HG03457 (cell line): ENCODE measurements around the gene KANK3.

Source experiments
- ATAC-seq: cut with Tn5 transposase; IDR thresholded peaks from one replicate; pipeline ENCODE4 v1.9.1; 2021; ENCODE audit warnings: moderate number of reproducible peaks; ENCODE audit not compliant: unreplicated experiment

Gene KANK3

GRCh38 chr19:8340341-8341096 lies 2.5 kb downstream of the KANK3 start:
- no peak for ATAC-seq

GRCh38 chr19:8338835-8339234 lies 4.2 kb downstream of the KANK3 start:
- ATAC-seq, result no peak

GRCh38 chr19:8337728-8338127 lies 5.3 kb downstream of the KANK3 start:
- ATAC-seq, result no peak

DNA sequence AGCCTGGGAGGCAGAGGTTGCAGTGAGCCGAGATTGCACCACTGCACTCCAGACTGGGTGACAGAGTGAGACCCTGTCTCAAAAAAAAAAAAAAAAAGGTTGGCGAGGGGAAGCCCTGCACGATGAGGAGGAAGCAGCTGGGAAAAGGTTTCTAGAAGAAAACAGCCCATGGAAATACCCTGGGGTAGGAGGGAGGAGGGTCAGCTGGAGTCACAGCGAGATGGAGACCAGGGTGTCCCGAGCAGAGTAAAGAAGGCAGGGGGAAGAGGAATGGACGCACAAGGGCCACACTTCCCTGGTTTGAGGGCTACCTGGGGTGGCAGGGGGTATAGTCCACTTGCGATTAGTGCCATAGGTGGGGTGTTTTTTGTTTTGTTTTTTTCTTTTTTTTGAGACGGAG lies 6.4 kb downstream of the KANK3 start:
- no peak for ATAC-seq

DNA sequence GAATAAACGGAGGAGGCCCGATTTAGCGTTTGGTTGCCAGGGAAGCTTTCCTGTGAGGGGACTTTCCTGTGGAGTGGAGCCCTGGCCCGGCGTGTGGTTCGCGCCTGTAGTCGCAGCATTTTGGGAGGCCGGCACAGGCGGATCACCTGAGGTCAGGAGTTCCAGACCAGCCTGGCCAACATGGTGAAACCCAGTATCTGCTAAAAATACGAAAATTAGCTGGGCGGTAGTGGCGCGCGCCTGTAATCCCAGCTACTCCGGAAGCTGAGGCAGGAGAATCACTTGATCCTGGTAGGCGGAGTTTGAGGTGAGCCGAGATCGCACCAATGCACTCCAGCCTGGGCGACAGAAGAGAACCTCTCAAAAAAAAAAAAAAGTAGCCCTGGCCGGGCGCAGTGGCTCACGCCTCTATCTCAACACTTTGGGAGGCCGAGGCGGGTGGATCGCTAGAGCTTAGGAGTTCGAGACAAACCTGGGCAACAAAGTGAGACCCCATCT lies 6.9 kb downstream of the KANK3 start:
- no peak for ATAC-seq

- ATAC-seq, result no peak
Measured at GRCh38 chr19:8335343-8336071, 7.6 kb downstream of the KANK3 start.

DNA sequence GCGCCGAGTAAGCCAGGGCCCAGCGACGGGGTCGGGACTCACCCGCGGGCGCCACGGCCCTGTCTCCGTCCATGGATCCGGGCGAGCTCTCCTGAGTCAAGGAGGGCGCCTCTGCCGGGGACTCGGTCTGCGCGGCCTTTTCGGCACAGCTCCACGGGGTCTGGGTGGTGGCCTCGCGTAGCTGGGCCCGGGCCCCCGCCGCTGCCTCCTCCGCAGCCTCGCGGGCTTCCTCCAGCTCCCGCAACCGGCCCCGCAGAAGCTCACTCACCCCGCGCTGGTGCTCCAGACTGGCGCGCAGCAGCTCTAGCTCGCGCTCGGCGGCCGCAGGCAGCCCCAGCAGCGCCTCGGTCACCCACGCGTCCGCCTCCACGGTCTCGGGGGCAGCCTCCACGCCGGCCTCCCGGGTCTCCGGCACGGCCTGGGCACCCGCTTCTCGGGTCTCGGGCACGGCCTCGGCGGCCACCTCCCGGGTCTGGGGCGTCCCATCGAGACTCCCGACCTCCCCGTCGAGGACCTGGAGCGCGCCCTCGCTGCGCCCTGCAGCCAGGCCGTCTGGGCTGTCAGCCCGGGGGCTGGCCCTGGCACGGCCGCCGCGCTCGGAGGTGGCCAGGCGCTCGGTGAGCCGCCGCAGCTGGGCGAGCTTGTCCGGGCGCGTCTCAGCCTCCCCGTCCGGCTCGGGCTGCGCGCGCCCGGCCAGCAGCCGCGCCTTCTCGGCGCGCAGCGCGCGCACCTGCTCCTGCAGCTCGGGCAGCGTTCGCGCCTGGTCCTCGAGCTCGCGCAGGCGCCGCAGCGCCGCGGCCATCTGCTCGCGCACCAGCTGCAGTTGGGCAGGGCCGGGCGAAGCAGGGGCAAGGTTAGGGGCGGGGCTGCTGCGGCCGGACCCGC lies 8.4 kb downstream of the KANK3 start:
- no peak for ATAC-seq

DNA sequence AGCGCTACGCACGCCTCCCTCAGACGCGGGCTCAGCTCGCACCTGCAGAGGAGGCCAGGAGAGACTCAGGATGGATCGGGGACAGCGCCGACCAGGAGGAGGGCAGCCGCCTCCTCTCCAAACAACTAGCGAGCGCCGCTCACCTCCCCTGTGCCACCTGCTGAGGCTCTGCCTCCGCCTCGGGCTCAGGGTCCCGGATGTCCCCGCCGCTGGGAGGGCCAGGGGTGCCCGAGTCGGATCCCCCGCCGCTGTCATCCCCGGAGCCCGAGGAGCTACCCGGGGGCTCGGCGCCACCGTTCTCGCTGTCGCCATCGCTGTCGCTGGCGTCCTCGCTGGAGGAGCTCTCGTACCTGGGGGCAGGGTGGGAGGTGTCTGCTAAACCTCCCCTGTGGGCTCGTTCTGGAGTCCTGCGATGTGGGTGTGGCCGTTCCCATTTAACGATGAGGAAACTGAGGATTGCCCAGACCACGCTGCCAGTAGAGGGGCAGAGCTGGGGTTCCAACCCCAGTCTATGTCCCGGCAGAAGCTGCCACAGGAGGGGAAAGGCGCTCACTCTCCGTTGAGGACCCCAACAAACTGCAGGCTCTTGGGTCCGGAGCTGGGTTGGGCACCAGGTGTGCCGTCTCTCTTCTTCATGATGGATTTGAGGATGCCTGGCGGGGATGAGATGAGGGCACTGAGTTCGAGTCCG lies 9.2 kb downstream of the KANK3 start:
- ATAC-seq, result no peak

GRCh38 chr19:8332976-8333766 lies 9.9 kb downstream of the KANK3 start:
- ATAC-seq, result no peak

DNA sequence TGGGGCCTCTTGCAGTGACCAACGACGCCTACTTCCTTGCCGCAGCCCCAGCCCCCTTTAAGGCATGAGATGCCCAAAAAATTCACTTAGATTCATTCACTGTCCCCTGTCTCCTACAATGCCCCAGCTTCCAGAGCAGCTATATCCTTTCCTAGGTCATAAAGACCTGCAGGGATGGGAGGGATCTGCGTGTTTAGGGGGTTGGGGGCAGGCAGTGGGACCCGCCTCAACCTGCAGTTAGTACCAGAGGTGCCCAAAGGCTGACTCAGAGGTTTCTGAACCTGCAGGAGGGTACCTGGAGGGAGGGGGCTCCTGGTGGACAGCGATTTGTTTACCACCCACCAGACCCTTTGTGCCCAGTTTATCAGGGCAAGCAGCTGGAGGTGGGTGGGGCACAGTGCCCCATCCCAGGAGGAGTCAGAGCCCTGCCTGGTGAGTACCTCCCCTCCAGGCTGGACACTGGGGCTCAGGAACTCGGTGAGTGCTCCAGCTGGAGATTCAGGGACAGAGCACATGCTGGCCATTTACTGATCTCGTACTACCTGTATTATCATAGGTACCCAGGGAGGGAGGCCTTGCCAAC lies 11.7 kb downstream of the KANK3 start:
- no peak for ATAC-seq

- no peak for ATAC-seq
Measured at GRCh38 chr19:8329996-8330395, 13.1 kb downstream of the KANK3 start.

GRCh38 chr19:8325454-8325853 lies 17.6 kb downstream of the KANK3 start:
- no peak for ATAC-seq

- ATAC-seq, result no peak
Measured at GRCh38 chr19:8324186-8325050, 18.6 kb downstream of the KANK3 start.

- ATAC-seq, result no peak
Measured at GRCh38 chr19:8323781-8324185, 19.3 kb downstream of the KANK3 start.

GRCh38 chr19:8322638-8322997 lies 20.4 kb downstream of the KANK3 start:
- no peak for ATAC-seq

GRCh38 chr19:8321986-8322637 lies 20.9 kb downstream of the KANK3 start:
- ATAC-seq, result no peak

GRCh38 chr19:8321067-8321985 lies 21.7 kb downstream of the KANK3 start, which contains the start of the genes NDUFA7 and RPS28:
Gene NDUFA7, minus strand, starts transcription at chr19:8321375. Its CDS starts 17 bp downstream, at chr19:8321358.
Gene RPS28, plus strand, starts transcription at chr19:8321496. Its CDS starts 35 bp downstream, at chr19:8321531.
- peak; percentile 66 for ATAC-seq
